Stimulated activated CD8-positive, alpha-beta memory T cell treated with anti-CD3 and anti-CD28 coated beads, Interleukin-15, amount 100 ng/mL, for 1 hour (primary cell): ENCODE results near the gene RCN1.
"Not testable (repeated sequence)": the region's sequence is repeated elsewhere in the genome, so short reads cannot be mapped to it uniquely, and the experiment has no call there.

ENCODE experiments used
- DNase-seq: peaks from one replicate; pipeline ENCODE4 v3.0.0-alpha.2; 2020; ENCODE audit warnings: low read depth

Gene RCN1

DNA sequence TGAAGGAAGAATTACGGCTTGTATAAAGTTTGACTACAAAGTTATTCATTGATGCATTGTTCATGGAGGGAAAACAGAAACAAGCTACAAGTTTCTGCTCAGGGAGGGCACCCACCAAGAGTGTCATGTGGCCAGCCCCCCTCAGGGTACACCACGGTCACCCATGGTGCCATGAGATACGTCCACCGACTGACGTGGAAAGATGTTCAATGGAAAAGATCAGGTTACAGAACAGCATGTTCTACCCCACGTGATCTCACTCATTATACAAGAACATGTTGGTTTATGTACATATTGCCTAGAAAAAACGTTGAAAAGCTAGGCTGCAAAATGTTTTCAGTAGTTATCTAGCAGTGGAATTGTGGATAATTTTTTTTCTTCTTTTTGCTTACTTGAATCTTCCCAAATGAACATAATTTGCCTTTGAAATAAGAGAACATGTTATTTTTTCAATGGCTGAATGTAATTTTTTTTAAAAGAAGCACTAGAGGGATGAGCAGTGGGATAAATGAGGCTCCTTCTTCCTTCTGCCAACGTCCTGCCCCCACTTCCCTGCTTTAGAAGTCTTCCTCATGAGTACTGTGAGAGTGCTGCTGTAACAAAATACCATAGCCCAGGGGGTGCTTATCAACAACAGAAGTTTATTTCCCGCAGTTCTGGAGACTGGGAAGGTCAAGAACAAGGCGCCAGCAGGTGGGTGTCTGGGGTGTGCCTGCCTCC, 22.5 kb downstream of the RCN1 start:
- no peak for DNase-seq

DNA sequence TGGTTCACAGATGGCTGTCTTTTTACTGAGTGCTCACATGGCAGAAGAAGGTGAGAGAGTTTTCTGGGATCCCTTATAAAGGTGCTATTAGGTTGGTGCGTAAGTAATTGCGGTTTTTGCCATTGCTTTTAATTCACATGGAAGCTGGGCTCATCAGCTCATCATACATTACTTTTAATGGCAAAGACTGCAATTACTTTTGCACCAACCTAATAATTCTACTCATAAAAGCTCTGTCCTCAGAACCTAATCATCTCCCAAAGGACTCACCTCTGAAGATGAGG, 23.0 kb downstream of the RCN1 start:
- no peak for DNase-seq

DNA sequence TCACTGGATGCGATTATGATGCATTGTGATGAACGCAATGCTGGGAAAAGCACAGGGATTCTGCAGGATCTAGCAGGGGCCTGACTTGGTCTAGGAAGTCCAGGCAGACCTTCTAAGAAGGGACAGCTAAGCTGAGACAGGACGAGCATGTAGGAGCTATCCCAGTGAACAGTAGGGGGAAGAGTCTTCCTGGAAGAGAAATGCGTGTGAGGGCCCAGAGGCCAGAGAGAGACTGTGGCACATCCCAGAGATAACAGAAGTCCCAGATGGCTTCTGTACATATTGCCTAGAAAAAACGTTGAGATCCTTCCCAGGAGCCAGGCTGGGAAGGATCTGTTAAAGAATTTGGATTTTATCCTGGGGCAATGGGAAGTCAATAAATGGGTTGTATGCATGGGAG, 24.6 kb downstream of the RCN1 start:
- DNase-seq = no peak

DNA sequence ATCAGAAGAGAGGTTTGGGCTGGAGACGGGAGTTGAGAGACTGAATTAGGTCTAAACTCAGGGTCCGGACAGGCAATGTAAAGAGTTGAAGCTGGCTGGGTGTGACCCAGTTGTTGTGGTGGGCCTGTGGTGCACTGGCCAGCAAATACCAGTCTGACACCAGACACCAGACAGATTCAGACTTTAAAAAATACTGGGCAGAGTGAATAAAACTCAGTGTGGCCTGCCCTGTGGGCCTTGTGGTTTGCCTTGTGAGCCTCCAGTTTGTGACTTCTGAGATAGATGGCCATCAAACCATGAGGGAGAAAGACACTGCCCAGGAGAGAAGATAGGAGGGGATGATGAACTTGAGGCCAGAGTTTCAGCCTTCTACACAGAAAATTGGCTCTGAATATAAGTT, 25.8 kb downstream of the RCN1 start:
- DNase-seq = no peak

DNA sequence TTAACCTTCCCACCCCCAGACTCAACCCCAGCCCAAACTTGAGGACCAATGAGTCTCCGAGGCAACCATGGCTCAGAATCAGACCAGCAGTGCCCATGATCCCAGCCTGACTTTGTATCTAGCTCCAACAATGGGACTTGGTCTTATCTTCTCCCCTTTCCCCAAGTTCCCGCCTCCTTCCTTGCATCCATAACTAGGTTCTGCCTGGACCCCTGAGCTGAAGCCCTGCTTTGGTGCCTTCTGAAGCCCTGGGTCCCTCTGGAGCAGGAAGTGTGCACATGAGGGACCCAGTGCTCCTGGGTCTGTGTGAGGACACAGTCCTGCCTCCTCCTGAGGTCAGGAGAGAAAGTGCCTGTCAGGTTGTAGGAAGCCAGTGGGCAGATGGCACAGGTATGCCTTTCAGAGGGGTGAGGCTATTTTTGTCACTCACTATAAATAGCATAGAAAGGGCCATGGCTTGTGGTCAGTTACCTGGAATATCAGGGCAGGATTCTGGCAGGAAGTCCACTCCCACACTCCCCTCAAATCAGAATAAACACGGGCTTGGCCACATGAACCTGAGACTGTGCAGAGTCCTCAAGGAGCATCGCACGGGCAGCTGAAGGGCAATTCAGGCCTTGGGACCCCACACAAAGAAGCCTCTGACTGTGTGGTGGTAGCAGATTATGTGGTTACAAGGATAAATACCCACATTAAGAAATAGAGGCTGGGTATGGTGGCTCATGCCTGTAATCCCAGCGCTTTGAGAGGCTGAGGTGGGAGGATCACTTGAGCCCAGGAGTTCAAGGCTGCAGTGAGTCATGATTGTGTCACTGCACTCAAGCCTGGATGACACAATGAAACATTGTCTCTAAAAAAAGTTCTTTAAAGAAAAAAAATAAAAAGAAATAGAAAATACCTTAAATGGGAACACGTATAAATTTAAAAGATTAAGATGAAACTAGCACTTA, 27.4 kb downstream of the RCN1 start:
- no peak for DNase-seq

DNA sequence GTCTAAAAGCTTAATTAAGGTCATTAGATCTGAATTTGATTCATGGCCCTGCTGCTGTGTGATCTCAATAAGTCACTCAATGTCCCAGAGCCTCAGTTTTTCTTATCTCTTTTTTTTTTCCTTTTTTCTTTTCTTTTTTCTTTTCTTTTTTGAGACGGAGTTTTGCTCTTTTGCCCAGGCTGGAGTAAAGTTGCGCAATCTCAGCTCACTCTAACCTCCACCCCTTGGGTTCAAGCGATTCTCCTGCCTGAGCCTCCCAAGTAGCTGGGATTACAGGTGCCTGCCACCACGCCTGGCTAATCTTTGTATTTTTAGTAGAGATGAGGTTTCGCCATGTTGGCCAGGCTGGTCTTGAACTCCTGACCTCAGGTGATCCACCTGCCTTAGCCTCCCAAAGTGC, 28.3 kb downstream of the RCN1 start:
- DNase-seq = not testable (repeated sequence)

DNA sequence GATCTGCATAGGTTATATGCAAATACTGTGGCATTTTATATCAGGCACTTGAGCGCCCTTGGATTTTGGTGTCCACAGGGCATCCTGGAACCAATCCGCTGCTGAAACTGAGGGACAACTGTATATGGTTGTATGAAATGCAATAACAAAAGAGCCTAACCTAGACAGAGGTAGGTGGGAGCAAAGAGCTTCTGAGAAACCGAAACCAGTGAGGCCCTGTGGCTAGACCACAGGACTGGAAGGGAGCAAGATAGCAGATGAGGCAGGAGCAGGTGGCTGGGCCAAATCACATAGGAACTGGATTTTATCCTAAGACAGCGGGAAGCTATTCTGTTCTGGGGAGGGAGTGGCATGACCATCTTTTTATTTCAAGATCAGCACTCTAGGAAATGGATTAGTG, 30.1 kb downstream of the RCN1 start:
- no peak for DNase-seq

DNA sequence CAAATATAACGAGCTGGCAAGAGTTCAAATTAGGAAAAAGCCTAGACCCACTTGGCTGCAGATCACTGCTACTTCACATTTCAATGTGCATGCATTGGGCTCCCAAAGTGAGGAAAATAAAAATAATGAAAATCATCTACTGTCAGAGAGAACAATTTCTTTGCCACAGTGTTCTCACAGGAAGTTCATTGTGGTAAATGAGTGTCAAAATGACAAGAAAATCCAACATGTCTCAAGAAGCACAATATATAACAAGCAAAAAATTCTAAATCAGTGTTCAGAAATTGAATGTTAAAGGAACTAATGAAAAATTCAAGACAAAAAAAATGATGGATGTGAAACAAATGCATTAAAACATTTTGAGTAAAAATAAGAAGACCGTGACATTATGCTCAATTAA, 31.3 kb downstream of the RCN1 start:
- DNase-seq = no peak

DNA sequence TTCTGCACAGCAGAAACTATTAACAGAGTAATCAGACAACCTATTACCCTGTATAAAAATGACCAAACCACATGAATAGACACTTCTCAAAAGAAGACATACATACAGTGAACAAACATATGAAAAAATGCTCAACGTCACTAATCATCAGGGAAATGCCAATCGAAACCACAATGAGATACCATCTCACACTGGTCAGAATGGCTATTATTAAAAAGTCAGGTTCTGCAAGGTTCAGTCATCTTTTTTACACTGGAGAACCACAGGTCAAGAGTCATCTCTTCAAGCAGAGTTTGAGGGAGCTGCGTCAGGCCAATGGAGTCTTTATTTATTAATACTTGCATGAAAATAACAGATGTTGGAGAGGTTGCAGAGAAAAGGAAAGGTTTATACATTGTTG, 40.4 kb downstream of the RCN1 start:
- DNase-seq = no peak

DNA sequence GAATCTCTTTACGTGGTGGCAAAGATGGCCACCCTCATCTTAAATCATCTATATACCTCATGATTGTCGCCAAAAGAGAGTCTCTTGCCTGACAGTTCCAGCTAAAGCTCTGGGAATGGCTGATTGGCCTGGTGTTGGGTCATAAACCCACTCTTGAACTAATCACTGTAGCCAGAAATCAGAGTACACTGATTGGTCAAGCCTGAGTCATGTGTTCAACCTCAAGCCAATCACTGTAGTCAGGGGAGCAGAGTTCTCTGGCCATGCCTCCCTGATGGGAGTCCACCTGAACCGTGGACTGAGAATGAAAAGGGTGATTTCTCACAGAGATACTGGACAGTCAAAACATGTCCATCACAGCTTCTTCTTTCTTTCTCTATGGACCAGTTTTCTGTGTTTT, 45.8 kb downstream of the RCN1 start:
- DNase-seq = no peak

DNA sequence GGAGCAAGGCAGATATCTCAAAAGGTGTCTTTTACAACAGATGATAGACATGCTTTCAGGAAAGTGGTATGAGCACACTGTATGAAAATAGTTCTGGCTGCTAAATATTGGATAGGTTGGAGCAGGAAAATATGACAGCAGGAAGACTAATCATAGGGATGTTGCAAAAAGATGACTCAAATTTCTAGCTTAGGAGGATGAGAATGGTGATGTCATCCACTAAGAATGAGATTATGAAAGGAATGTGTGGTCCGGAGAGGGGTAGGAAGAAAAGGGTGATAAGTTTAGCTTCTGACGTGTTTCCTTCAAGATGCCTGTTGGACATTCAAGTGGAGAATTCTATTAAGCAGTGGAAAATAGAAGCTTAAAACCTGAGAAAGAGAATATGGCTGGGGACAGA, 46.4 kb downstream of the RCN1 start:
- no peak for DNase-seq

DNA sequence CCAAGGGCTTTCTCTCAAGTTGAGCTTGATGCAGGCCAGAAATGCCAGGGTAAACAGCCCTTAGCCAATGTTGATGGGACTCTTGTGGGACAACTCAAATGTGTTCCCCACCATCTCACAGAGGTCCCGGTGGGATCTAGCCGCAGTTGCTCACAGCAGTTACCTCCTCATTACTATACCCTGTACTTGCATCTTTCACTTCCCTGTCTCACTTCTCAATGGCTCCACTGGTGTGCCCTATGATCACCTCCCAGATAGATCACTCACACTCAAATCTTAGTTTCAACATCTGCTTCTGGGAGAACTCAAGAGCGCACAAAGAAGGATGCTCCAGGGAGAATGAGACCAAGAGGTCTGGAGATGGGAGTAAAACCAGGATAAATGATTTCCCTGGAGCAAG, 47.0 kb downstream of the RCN1 start:
- DNase-seq = no peak

DNA sequence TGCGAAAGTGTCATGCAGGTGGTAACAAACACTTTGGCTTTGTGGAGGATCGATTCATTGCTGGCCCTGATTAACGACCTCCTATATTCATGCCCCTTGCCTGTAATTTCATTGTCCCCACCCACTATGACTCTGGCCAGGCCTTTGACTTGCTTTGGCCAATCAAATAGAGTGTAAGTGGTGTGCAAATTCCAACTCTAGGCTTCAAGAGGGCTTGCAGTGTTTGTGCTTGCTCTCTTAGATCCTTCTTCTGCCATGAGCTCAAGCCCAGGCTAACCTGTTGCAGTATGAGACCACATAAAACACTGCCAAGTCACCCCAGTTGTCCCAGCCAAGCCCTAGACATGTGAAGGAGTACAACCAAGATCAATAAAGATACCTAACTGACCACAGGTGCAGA, 48.0 kb downstream of the RCN1 start:
- no peak for DNase-seq

DNA sequence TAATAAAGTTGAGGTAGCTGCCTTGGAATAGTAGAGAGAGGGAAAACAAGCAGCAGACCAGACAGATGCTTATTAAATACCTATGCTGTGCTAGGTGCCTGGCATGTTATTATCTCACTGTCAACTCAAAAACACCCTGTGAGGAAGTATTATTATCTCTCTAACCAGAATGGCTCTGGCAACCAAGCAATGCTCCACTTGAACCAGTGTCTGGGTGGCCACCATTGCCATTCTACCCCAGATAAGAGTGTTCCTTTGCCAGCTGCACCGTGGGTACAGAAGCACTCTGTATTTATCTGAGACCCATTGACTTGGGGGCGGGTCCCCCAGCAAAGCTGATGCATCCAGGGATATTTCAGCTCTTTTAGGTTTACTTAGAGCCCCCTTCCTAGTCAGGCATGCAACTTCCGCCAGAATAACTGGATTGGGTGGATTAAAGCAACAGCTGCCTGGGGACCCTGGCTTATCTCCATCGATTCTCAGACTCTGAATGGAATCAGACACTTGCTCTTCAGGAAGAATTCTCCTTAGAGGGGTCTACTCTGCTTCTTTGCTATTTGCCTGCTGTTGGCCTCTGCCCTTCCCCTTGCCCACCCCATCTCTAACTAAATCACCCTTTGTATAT, 49.1 kb downstream of the RCN1 start:
- DNase-seq = no peak

DNA sequence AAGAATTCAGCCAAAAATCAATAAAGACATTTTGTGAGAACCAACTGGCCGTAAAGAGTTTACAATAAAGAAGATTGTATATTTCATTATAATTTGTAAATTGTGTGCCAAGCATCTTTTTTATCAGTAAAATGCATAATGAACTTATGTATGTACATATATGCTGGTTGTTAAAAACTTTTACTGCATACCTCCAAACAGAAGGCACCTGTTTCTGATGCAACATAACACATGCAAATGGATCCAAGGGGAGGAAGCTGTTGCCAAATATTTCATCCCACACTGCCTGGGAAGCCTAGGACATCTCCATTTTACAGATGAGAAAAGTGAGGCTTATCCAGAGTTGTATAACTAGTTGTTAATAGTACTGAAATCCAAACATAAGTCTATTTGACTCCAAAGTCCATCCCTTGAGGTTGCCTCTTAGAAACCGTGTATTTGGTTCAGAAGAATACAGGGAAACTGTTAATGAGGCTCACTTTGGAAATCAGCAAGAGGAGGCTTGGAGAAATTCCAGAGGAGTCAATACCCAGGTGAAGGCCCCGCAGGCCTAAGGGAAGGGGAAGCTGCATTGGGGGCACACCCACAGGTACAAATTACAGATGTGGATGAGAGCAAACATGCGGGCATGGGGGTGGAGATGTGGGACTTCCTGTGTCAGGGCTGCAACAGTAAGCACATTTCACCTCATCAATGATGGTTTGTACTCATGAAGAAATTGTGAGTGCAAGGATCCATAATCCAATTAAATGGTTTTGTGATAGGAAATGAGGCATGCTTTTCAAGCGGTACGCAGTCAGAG, 51.1 kb downstream of the RCN1 start:
- no peak for DNase-seq

DNA sequence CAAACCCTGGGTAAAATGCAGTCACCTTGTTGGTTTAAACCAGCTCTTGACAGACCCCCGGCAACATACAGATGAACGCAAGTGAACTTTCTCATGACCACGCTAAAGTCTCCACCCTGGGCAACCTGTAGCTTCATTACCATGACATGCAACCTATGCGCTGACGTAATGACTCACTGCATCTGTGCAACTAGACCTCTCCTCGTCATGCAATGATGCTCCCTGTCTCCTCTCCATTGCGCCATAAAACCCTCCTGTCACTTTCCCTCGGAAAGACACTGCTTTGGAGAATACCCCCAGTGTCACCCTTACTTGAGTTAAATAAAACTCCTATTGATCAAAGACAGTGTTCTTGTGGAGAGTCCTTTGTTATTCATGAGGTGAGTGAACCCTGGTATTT, 52.5 kb downstream of the RCN1 start:
- no peak for DNase-seq

DNA sequence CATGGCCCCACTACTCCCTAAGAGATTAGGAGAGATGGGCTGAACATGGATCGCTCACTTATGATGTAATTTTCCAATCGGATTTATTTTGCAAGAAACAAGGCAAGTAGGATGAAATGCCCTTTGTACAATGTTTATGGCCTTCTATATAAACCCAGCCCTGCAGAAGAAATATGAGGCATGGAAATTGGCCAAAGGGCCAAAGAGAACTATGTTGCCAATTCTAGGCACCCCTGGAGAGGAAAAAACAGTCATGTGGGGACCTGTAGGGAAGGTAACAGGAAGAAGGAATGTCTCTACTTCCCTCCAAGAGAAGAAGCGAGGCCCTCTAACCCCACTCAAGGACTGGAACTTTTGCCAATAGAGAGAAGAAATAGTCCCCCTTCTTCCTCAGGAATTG, 54.4 kb downstream of the RCN1 start:
- DNase-seq = no peak

DNA sequence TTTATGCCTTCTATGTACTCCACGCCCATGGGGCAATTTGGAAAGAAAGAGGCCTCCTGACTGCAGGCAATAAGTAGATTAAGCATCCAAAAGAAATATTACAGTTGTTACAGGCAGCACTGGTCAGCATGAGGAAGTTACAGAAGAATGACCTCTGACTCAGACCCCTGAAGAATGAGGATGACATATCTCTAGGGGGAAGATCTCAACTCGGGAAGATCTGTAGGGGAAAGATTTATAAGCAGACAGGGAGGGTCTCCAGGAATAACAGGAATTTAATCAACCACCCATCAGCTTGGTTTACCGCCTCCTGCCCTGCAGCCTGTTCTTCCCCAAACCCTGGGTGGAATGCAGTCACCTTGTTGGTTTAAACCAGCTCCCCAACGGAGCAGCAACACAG, 58.0 kb downstream of the RCN1 start:
- DNase-seq = no peak

DNA sequence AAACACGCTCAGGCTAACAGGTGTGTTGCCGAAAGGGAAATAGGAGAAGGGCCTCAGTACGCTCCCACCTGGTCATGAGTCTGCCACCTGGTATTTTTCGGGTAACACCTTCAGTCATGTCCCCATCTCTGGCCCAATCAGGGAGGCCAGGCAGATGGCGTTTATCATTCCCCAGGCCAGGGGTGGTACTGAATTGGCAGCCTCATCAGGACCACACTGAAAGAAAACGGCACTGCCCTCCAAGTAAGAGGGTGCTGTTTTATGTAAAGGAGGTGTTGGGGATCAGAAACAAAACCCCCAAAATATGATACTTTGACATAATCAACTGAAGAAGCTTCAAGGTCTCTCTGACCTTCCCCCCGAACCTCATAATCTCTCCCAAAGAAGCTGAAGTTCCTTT, 58.9 kb downstream of the RCN1 start:
- no peak for DNase-seq

DNA sequence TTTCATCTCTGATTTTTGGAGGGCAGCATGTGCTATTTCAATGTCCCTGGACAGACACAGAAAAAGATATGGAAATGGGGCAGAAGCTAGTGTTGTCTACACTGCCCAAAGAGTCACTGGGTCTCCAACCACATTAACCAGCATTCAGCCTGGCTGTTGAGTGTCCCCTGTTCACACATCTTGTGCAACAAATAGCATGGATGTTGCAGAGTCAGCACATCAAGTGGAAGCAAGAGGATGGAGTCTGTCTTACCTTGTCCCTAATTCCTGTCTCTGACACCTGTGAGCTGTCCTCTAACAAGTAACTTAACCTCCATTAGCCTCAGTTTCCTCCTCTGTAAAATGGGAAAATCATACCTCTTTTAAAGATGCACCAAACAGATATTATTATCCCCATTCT, 60.2 kb downstream of the RCN1 start:
- DNase-seq = no peak

DNA sequence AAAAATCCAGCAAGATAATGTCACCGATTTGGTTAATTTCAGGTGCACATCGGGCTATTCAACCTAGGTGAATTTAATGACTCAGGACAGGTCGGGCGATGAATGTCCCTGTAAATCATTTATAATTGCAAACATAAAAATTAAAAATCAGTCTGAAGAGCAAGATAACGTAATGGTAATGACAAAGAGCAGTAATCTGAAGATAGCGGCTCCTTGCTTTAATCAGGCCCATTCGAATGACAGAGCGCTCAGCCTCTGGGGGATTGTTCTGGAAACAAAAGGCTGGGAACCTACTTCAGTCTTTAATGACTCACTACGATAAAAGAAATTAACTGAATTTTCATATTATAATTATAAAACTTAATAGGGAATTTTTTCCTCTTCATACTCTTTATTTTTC, 61.3 kb downstream of the RCN1 start:
- DNase-seq = no peak

DNA sequence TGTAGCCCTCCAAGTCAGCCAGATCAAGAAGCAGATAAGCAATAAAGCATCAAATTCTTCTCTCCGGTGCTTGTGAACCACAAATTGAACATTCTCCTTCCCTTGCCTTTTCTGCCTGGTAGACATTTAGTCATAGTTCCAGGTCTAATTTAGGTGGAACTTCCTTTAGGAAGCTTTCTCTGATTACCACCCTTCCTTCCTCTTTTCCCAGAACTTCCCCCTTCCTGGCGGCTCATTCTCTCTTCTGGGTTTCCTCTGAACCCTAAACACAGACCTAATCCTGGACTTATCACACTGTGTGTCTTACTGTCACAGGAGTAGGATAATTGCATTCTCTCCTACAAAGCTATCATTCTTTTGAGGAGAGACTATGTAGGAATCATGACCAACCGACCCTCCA, 61.9 kb downstream of the RCN1 start:
- no peak for DNase-seq

DNA sequence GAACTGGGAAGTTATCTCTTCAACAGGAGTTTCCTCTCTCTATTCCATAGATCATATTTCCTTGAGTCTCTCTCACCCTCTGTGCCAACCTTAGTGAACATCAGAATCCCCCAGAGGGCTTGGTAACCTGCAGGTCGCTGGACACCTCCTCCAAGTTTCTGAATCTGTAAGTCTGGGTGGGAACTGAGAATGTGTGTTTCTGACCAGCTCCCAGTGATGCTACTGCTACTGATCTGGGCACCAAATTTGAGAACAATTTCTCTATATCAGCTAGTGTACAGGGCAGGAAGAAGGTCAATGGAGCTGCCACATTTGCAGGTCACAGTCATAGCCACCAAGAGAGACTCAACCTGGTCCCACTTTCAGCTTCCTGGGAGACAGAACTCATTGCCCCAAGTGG, 62.9 kb downstream of the RCN1 start:
- DNase-seq = no peak
